Stimulated activated CD8-positive, alpha-beta memory T cell treated with anti-CD3 and anti-CD28 coated beads, Interleukin-7, amount 100 ng/mL, for 4 hours (primary cell): ENCODE results near the gene FOXO1.

Source experiments
- DNase-seq, 2 donors: peaks; one replicate each; pipeline ENCODE4 v3.0.0-alpha.2; 2020; ENCODE audit warnings: low read depth in 2 of 2

FOXO1 gene

GRCh38 chr13:40666933-40667621 is 636 bp upstream of the FOXO1 start:
- DNase-seq = no peak

- peak; percentile 17 to 36 for DNase-seq
Observed at GRCh38 chr13:40665126-40666044, 1.1 kb downstream of the FOXO1 start.

GRCh38 chr13:40664350-40665125 is 1.9 kb downstream of the FOXO1 start:
- peak; percentile 38 to 71 for DNase-seq

GRCh38 chr13:40664100-40664349 is 2.4 kb downstream of the FOXO1 start:
- peak; percentile 52 to 64 for DNase-seq

- no peak for DNase-seq
Observed at GRCh38 chr13:40662866-40663265, 3.6 kb downstream of the FOXO1 start.

- DNase-seq = no peak
Observed at GRCh38 chr13:40661875-40662665, 4.4 kb downstream of the FOXO1 start.

- no peak for DNase-seq
Observed at GRCh38 chr13:40660692-40661091, 5.7 kb downstream of the FOXO1 start.

GRCh38 chr13:40660141-40660664 is 6.2 kb downstream of the FOXO1 start:
- DNase-seq = no peak

GRCh38 chr13:40657951-40658350 is 8.5 kb downstream of the FOXO1 start:
- DNase-seq = no peak

GRCh38 chr13:40657307-40657706 is 9.1 kb downstream of the FOXO1 start:
- no peak for DNase-seq

GRCh38 chr13:40656358-40656757 is 10.1 kb downstream of the FOXO1 start:
- DNase-seq = no peak

GRCh38 chr13:40653527-40654318 is 12.7 kb downstream of the FOXO1 start:
- no peak for DNase-seq

GRCh38 chr13:40652588-40652940 is 13.9 kb downstream of the FOXO1 start:
- DNase-seq = no peak

- DNase-seq = no peak
Observed at GRCh38 chr13:40651866-40652587, 14.4 kb downstream of the FOXO1 start.

GRCh38 chr13:40648841-40649240 is 17.6 kb downstream of the FOXO1 start:
- no peak for DNase-seq

- no peak for DNase-seq
Observed at GRCh38 chr13:40648040-40648439, 18.4 kb downstream of the FOXO1 start.

- DNase-seq = no peak
Observed at GRCh38 chr13:40644838-40645604, 21.4 kb downstream of the FOXO1 start.

- no peak for DNase-seq
Observed at GRCh38 chr13:40640845-40641458, 25.5 kb downstream of the FOXO1 start.

- DNase-seq = no peak
Observed at GRCh38 chr13:40640202-40640601, 26.2 kb downstream of the FOXO1 start.
